Measurements from ENCODE around the gene RPUSD1.

RPUSD1 gene

GRCh38 chr16:793414-793813 is 5.2 kb upstream of the RPUSD1 start:
- TF ChIP-seq CTCF (conservative IDR thresholded peaks at IDR 0.05; ENCODE audit: low read depth, low read length), result no peak
- Histone ChIP-seq H3K9ac (no peak overlapping the region), H3K27ac (no peak overlapping the region), H3K36me3 (ENCODE audit: insufficient read depth) (no peaks in the 10 kb centered on the region), H3K27me3 (ENCODE audit: insufficient read depth, low read depth) (0 out of 2 replicates have a peak, but pooled peaks cover 3% of the 10 kb centered on the region), H4K20me1 (ENCODE audit: insufficient read depth) (no peaks in the 10 kb centered on the region), H3K4me2 (no peak overlapping the region), H3K79me2 (ENCODE audit: insufficient read depth, low read depth) (peaks cover 7% of the 10 kb centered on the region; the same call in 1 of the 2 replicates), H3K4me3 (IDR thresholded peaks at IDR 0.05; ENCODE audit: insufficient read depth, low read depth, low read length) (no peak overlapping the region), H2AFZ (ENCODE audit: low read depth) (no peak overlapping the region), H3K4me1 (ENCODE audit: low read depth, poor library complexity, severe bottlenecking) (peaks cover 13% of the 10 kb centered on the region)

- Histone ChIP-seq H3K4me1 (ENCODE audit: low read depth, poor library complexity, severe bottlenecking) (peaks cover 14% of the 10 kb centered on the region), H3K27me3 (ENCODE audit: insufficient read depth, low read depth) (no peaks in the 10 kb centered on the region), H4K20me1 (ENCODE audit: insufficient read depth) (no peaks in the 10 kb centered on the region), H3K36me3 (ENCODE audit: insufficient read depth) (no peaks in the 10 kb centered on the region), H3K4me2 (no peak overlapping the region), H2AFZ (ENCODE audit: low read depth) (no peak overlapping the region), H3K79me2 (ENCODE audit: insufficient read depth, low read depth) (peaks cover 12% of the 10 kb centered on the region; the same call in 1 of the 2 replicates), H3K9ac (no peak overlapping the region), H3K4me3 (IDR thresholded peaks at IDR 0.05; ENCODE audit: insufficient read depth, low read depth, low read length) (no peak overlapping the region), H3K27ac (no peak overlapping the region)
- no peak for TF ChIP-seq CTCF (conservative IDR thresholded peaks at IDR 0.05; ENCODE audit: low read depth, low read length)
Measured at GRCh38 chr16:792221-792995, 4.2 kb upstream of the RPUSD1 start.

GRCh38 chr16:791131-791530 is 3.0 kb upstream of the RPUSD1 start:
- TF ChIP-seq CTCF (conservative IDR thresholded peaks at IDR 0.05; ENCODE audit: low read depth, low read length), result no peak
- Histone ChIP-seq H3K9ac (no peak overlapping the region), H3K4me2 (no peak overlapping the region), H3K36me3 (ENCODE audit: insufficient read depth) (no peaks in the 10 kb centered on the region), H2AFZ (ENCODE audit: low read depth) (no peak overlapping the region), H3K4me3 (IDR thresholded peaks at IDR 0.05; ENCODE audit: insufficient read depth, low read depth, low read length) (no peak overlapping the region), H3K4me1 (ENCODE audit: low read depth, poor library complexity, severe bottlenecking) (peaks cover 16% of the 10 kb centered on the region), H3K27me3 (ENCODE audit: insufficient read depth, low read depth) (no peaks in the 10 kb centered on the region), H4K20me1 (ENCODE audit: insufficient read depth) (no peaks in the 10 kb centered on the region), H3K27ac (no peak overlapping the region), H3K79me2 (ENCODE audit: insufficient read depth, low read depth) (peaks cover 16% of the 10 kb centered on the region; the same call in 1 of the 2 replicates)

- Histone ChIP-seq H3K27me3 (ENCODE audit: insufficient read depth, low read depth) (no peaks in the 10 kb centered on the region), H3K27ac (no peak overlapping the region), H3K36me3 (ENCODE audit: insufficient read depth) (no peaks in the 10 kb centered on the region), H4K20me1 (ENCODE audit: insufficient read depth) (no peaks in the 10 kb centered on the region), H3K9ac (no peak overlapping the region), H3K79me2 (ENCODE audit: insufficient read depth, low read depth) (peaks cover 16% of the 10 kb centered on the region; the same call in 1 of the 2 replicates), H3K4me2 (peak overlapping the region; percentile 93; the same call in 1 of the 2 replicates), H3K4me1 (ENCODE audit: low read depth, poor library complexity, severe bottlenecking) (peaks cover 10% of the 10 kb centered on the region), H2AFZ (ENCODE audit: low read depth) (no peak overlapping the region), H3K4me3 (IDR thresholded peaks at IDR 0.05; ENCODE audit: insufficient read depth, low read depth, low read length) (no peak overlapping the region)
- no peak for TF ChIP-seq CTCF (conservative IDR thresholded peaks at IDR 0.05; ENCODE audit: low read depth, low read length)
Measured at GRCh38 chr16:790086-790485, 1.9 kb upstream of the RPUSD1 start.
